Measurements from ENCODE around the gene BMPER. TPM values are rescaled to one million over a fixed set of nuclear protein-coding genes. Genes with fewer than 3 reads are reported as not detected.

The BMPER gene
- total RNA-seq, 3 donors from 2014 or later (not counting 1 experiment from before 2014, with no cell fraction given) = 0.32 to 0.64 (median 0.50) TPM

- Histone ChIP-seq H3K4me3 (ENCODE audit: low read length) (no peak overlapping the region), H3K27me3 (ENCODE audit: control insufficient read depth, insufficient read depth, low read length) (no peaks in the 10 kb centered on the region), H3K4me1 (ENCODE audit: control insufficient read depth, insufficient read depth, low read length) (no peaks in the 10 kb centered on the region), H3K9me3 (ENCODE audit: control insufficient read depth, insufficient read depth, low read length) (no peaks in the 10 kb centered on the region), H3K27ac (ENCODE audit: low read length) (no peak overlapping the region), H3K36me3 (ENCODE audit: control insufficient read depth, insufficient read depth, low read length) (no peaks in the 10 kb centered on the region)
- H3K9me3 Mint-ChIP-seq = peaks cover 2 to 6% of the 10 kb centered on the region in 2 donors
- intact Hi-C loops (cut with micrococcal nuclease) = no loop called here
- WGBS (ENCODE audit: insufficient coverage) = 69% methylated on average over 4 of the region's 4 CpGs
- ATAC-seq = no peak
- no peak for DNase-seq
- H3K4me1 Mint-ChIP-seq = no peaks in the 10 kb centered on the region
- peaks cover 4 to 10% of the 10 kb centered on the region in 2 donors for H3K27me3 Mint-ChIP-seq (ENCODE audit: low read depth in 2 of 2)
- H3K4me3 Mint-ChIP-seq = no peak overlapping the region
- no peak overlapping the region for H3K27ac Mint-ChIP-seq
- no peak for TF ChIP-seq CTCF (IDR thresholded peaks at IDR 0.05)
- no peaks in the 10 kb centered on the region for H3K36me3 Mint-ChIP-seq
These were observed 121.3 kb downstream of the BMPER start for GRCh38 chr7:34026481-34027190.

- Mint-ChIP-seq H3K36me3 (no peaks in the 10 kb centered on the region), H3K27me3 (ENCODE audit: low read depth in 2 of 2) (peaks cover 0 to 3% of the 10 kb centered on the region in 2 donors), H3K4me3 (no peak overlapping the region), H3K9me3 (peaks cover 0 to under 1% of the 10 kb centered on the region in 2 donors), H3K4me1 (no peaks in the 10 kb centered on the region), H3K27ac (no peak overlapping the region)
- Histone ChIP-seq H3K27ac (ENCODE audit: low read length) (no peak overlapping the region), H3K9me3 (ENCODE audit: control insufficient read depth, insufficient read depth, low read length) (no peaks in the 10 kb centered on the region), H3K36me3 (ENCODE audit: control insufficient read depth, insufficient read depth, low read length) (no peaks in the 10 kb centered on the region), H3K4me3 (ENCODE audit: low read length) (no peak overlapping the region), H3K4me1 (ENCODE audit: control insufficient read depth, insufficient read depth, low read length) (no peaks in the 10 kb centered on the region), H3K27me3 (ENCODE audit: control insufficient read depth, insufficient read depth, low read length) (no peaks in the 10 kb centered on the region)
- ATAC-seq (no peak), DNase-seq (no peak)
- TF ChIP-seq CTCF (IDR thresholded peaks at IDR 0.05) = no peak
- intact Hi-C loops (cut with micrococcal nuclease) = no loop called here
- no CpG with 5 or more reads among the region's 2 CpGs for WGBS (ENCODE audit: insufficient coverage)
These were observed 125.8 kb downstream of the BMPER start for GRCh38 chr7:34031156-34031555.

GRCh38 chr7:34034728-34035127, 129.4 kb downstream of the BMPER start:
- Histone ChIP-seq H3K27ac (ENCODE audit: low read length) (no peak overlapping the region), H3K4me1 (ENCODE audit: control insufficient read depth, insufficient read depth, low read length) (no peaks in the 10 kb centered on the region), H3K9me3 (ENCODE audit: control insufficient read depth, insufficient read depth, low read length) (no peaks in the 10 kb centered on the region), H3K4me3 (ENCODE audit: low read length) (no peak overlapping the region), H3K36me3 (ENCODE audit: control insufficient read depth, insufficient read depth, low read length) (no peaks in the 10 kb centered on the region), H3K27me3 (ENCODE audit: control insufficient read depth, insufficient read depth, low read length) (no peaks in the 10 kb centered on the region)
- DNase-seq (no peak), ATAC-seq (no peak)
- intact Hi-C loops (cut with micrococcal nuclease) = no loop called here
- Mint-ChIP-seq H3K9me3 (no peaks in the 10 kb centered on the region), H3K4me3 (no peak overlapping the region), H3K36me3 (no peaks in the 10 kb centered on the region), H3K4me1 (no peaks in the 10 kb centered on the region), H3K27ac (no peak overlapping the region), H3K27me3 (ENCODE audit: low read depth in 2 of 2) (peaks cover 0 to 2% of the 10 kb centered on the region in 2 donors)
- no peak for TF ChIP-seq CTCF (IDR thresholded peaks at IDR 0.05)
- 82% methylated on average over 1 of the region's 1 CpG for WGBS (ENCODE audit: insufficient coverage)
